Measurements from ENCODE around the gene RAPGEF5. TPM values are rescaled to one million over a fixed set of nuclear protein-coding genes. Genes with fewer than 3 reads are reported as not detected.

Gene RAPGEF5
- polyA plus RNA-seq, 2 donors = 6.6 to 6.7 TPM

GRCh38 chr7:22150221-22150620 is 206.7 kb downstream of the RAPGEF5 start:
- Histone ChIP-seq H3K36me3 (ENCODE audit: control insufficient read depth in 2 of 2, insufficient read depth in 2 of 2, low read length in 1 of 2) (peaks cover 7 to 13% of the 10 kb centered on the region in 2 donors), H3K9me3 (ENCODE audit: control insufficient read depth in 2 of 2, insufficient read depth in 1 of 2, low read depth in 1 of 2, low read length in 1 of 2) (no peaks in the 10 kb centered on the region), H3K27ac (ENCODE audit: low read depth in 2 of 2, low read length in 1 of 2) (no peak overlapping the region), H3K4me1 (ENCODE audit: control insufficient read depth in 2 of 2, insufficient read depth in 2 of 2, low read length in 1 of 2) (no peaks in the 10 kb centered on the region), H3K4me3 (ENCODE audit: low read depth in 1 of 2, low read length in 2 of 2) (no peak overlapping the region), H3K27me3 (ENCODE audit: control insufficient read depth in 1 of 2, insufficient read depth in 2 of 2, low read length in 2 of 2) (no peaks in the 10 kb centered on the region)
- WGBS, 2 donors = 47 to 52% methylated on average over 5 of the region's 5 CpGs

- Histone ChIP-seq H3K27me3 (ENCODE audit: control insufficient read depth in 1 of 2, insufficient read depth in 2 of 2, low read length in 2 of 2) (no peaks in the 10 kb centered on the region), H3K9me3 (ENCODE audit: control insufficient read depth in 2 of 2, insufficient read depth in 1 of 2, low read depth in 1 of 2, low read length in 1 of 2) (no peaks in the 10 kb centered on the region), H3K36me3 (ENCODE audit: control insufficient read depth in 2 of 2, insufficient read depth in 2 of 2, low read length in 1 of 2) (peaks cover 4 to 15% of the 10 kb centered on the region in 2 donors), H3K4me3 (ENCODE audit: low read depth in 1 of 2, low read length in 2 of 2) (no peak overlapping the region), H3K27ac (ENCODE audit: low read depth in 2 of 2, low read length in 1 of 2) (no peak overlapping the region), H3K4me1 (ENCODE audit: control insufficient read depth in 2 of 2, insufficient read depth in 2 of 2, low read length in 1 of 2) (no peaks in the 10 kb centered on the region)
- WGBS, 2 donors = 65 to 71% methylated on average over 3 of the region's 3 CpGs
Measured at GRCh38 chr7:22147868-22148267, 209.1 kb downstream of the RAPGEF5 start.

- H3K27ac ChIP-seq (ENCODE audit: low read depth in 2 of 2, low read length in 1 of 2) = no peak overlapping the region
- H3K27me3 ChIP-seq (ENCODE audit: control insufficient read depth in 1 of 2, insufficient read depth in 2 of 2, low read length in 2 of 2) = no peaks in the 10 kb centered on the region
- 48 to 53% methylated on average over 10 of the region's 10 CpGs for WGBS, 2 donors
- no peak overlapping the region for H3K4me3 ChIP-seq (ENCODE audit: low read depth in 1 of 2, low read length in 2 of 2)
- H3K9me3 ChIP-seq (ENCODE audit: control insufficient read depth in 2 of 2, insufficient read depth in 1 of 2, low read depth in 1 of 2, low read length in 1 of 2) = no peaks in the 10 kb centered on the region
- no peaks in the 10 kb centered on the region for H3K4me1 ChIP-seq (ENCODE audit: control insufficient read depth in 2 of 2, insufficient read depth in 2 of 2, low read length in 1 of 2)
- peaks cover 4 to 15% of the 10 kb centered on the region in 2 donors for H3K36me3 ChIP-seq (ENCODE audit: control insufficient read depth in 2 of 2, insufficient read depth in 2 of 2, low read length in 1 of 2)
Measured at GRCh38 chr7:22146961-22147512, 209.9 kb downstream of the RAPGEF5 start.

- H3K4me3 ChIP-seq (ENCODE audit: low read depth in 1 of 2, low read length in 2 of 2) = no peak overlapping the region
- H3K36me3 ChIP-seq (ENCODE audit: control insufficient read depth in 2 of 2, insufficient read depth in 2 of 2, low read length in 1 of 2) = peaks cover 4 to 12% of the 10 kb centered on the region in 2 donors
- no peaks in the 10 kb centered on the region for H3K4me1 ChIP-seq (ENCODE audit: control insufficient read depth in 2 of 2, insufficient read depth in 2 of 2, low read length in 1 of 2)
- no peaks in the 10 kb centered on the region for H3K9me3 ChIP-seq (ENCODE audit: control insufficient read depth in 2 of 2, insufficient read depth in 1 of 2, low read depth in 1 of 2, low read length in 1 of 2)
- no peak overlapping the region for H3K27ac ChIP-seq (ENCODE audit: low read depth in 2 of 2, low read length in 1 of 2)
- WGBS, 2 donors = 80 to 81% methylated on average over 5 of the region's 5 CpGs
- no peaks in the 10 kb centered on the region for H3K27me3 ChIP-seq (ENCODE audit: control insufficient read depth in 1 of 2, insufficient read depth in 2 of 2, low read length in 2 of 2)
Measured at GRCh38 chr7:22144950-22145349, 212.0 kb downstream of the RAPGEF5 start.

DNA sequence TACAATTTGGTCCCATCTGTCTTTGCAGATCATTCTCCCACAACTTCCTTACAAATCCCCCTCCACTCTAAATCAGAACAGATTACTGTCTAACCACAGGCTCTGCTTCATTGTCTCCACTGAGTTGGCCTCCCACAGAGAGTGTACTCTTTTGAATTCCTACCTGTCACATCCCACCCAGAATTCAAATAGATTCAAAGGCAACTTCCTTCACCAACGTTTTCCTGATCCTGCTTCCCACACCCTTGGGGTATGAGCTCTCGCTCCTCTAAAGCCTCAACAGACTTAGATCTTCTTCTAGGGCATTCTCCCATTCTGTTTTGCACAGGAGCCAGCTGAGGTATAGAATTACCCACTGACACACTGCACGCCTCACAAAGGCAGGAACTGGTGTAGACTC is 213.5 kb downstream of the RAPGEF5 start:
- Histone ChIP-seq H3K4me1 (ENCODE audit: control insufficient read depth in 2 of 2, insufficient read depth in 2 of 2, low read length in 1 of 2) (no peaks in the 10 kb centered on the region), H3K36me3 (ENCODE audit: control insufficient read depth in 2 of 2, insufficient read depth in 2 of 2, low read length in 1 of 2) (peaks cover 4 to 12% of the 10 kb centered on the region in 2 donors), H3K27me3 (ENCODE audit: control insufficient read depth in 1 of 2, insufficient read depth in 2 of 2, low read length in 2 of 2) (no peaks in the 10 kb centered on the region), H3K27ac (ENCODE audit: low read depth in 2 of 2, low read length in 1 of 2) (no peak overlapping the region), H3K9me3 (ENCODE audit: control insufficient read depth in 2 of 2, insufficient read depth in 1 of 2, low read depth in 1 of 2, low read length in 1 of 2) (no peaks in the 10 kb centered on the region), H3K4me3 (ENCODE audit: low read depth in 1 of 2, low read length in 2 of 2) (no peak overlapping the region)
- 71 to 78% methylated on average over 3 of the region's 3 CpGs for WGBS, 2 donors

GRCh38 chr7:22142572-22142971 is 214.4 kb downstream of the RAPGEF5 start:
- peaks cover 4 to 12% of the 10 kb centered on the region in 2 donors for H3K36me3 ChIP-seq (ENCODE audit: control insufficient read depth in 2 of 2, insufficient read depth in 2 of 2, low read length in 1 of 2)

DNA sequence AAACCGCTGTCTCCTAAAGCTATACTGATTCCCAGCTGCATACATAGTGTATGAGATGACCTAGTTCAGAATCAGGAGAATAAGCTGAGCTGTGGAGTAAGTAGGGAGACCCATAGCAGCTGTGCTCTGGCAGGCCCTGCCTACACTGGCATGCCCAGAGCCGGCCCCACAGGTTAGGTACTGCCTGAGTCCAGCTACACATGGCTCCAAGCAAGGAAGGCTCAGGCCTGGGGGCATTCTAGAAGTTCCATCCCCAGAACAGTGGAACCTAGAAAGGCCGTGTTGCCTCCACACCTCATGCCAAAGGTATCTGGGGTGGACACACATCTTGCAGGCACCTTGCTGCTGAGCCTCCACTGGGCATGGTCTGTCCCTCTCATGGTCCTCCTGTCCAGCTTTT is 215.6 kb downstream of the RAPGEF5 start:
- Histone ChIP-seq H3K27ac (ENCODE audit: low read depth in 2 of 2, low read length in 1 of 2) (no peak overlapping the region), H3K4me3 (ENCODE audit: low read depth in 1 of 2, low read length in 2 of 2) (no peak overlapping the region), H3K9me3 (ENCODE audit: control insufficient read depth in 2 of 2, insufficient read depth in 1 of 2, low read depth in 1 of 2, low read length in 1 of 2) (no peaks in the 10 kb centered on the region), H3K27me3 (ENCODE audit: control insufficient read depth in 1 of 2, insufficient read depth in 2 of 2, low read length in 2 of 2) (no peaks in the 10 kb centered on the region), H3K4me1 (ENCODE audit: control insufficient read depth in 2 of 2, insufficient read depth in 2 of 2, low read length in 1 of 2) (no peaks in the 10 kb centered on the region), H3K36me3 (ENCODE audit: control insufficient read depth in 2 of 2, insufficient read depth in 2 of 2, low read length in 1 of 2) (peaks cover 4 to 12% of the 10 kb centered on the region in 2 donors)
- 90 to 91% methylated on average over 3 of the region's 3 CpGs for WGBS, 2 donors

More at GRCh38 chr7:22142572-22142971, 214.4 kb downstream of the RAPGEF5 start:
- Histone ChIP-seq H3K9me3 (ENCODE audit: control insufficient read depth in 2 of 2, insufficient read depth in 1 of 2, low read depth in 1 of 2, low read length in 1 of 2) (no peaks in the 10 kb centered on the region), H3K4me3 (ENCODE audit: low read depth in 1 of 2, low read length in 2 of 2) (no peak overlapping the region), H3K27ac (ENCODE audit: low read depth in 2 of 2, low read length in 1 of 2) (no peak overlapping the region), H3K4me1 (ENCODE audit: control insufficient read depth in 2 of 2, insufficient read depth in 2 of 2, low read length in 1 of 2) (no peaks in the 10 kb centered on the region), H3K27me3 (ENCODE audit: control insufficient read depth in 1 of 2, insufficient read depth in 2 of 2, low read length in 2 of 2) (no peaks in the 10 kb centered on the region)
- 58 to 67% methylated on average over 3 of the region's 3 CpGs for WGBS, 2 donors

- H3K36me3 ChIP-seq (ENCODE audit: control insufficient read depth in 2 of 2, insufficient read depth in 2 of 2, low read length in 1 of 2) = peaks cover 4 to 12% of the 10 kb centered on the region in 2 donors
- H3K4me1 ChIP-seq (ENCODE audit: control insufficient read depth in 2 of 2, insufficient read depth in 2 of 2, low read length in 1 of 2) = no peaks in the 10 kb centered on the region
- H3K27ac ChIP-seq (ENCODE audit: low read depth in 2 of 2, low read length in 1 of 2) = no peak overlapping the region
- no peaks in the 10 kb centered on the region for H3K27me3 ChIP-seq (ENCODE audit: control insufficient read depth in 1 of 2, insufficient read depth in 2 of 2, low read length in 2 of 2)
- no peak overlapping the region for H3K4me3 ChIP-seq (ENCODE audit: low read depth in 1 of 2, low read length in 2 of 2)
- no peaks in the 10 kb centered on the region for H3K9me3 ChIP-seq (ENCODE audit: control insufficient read depth in 2 of 2, insufficient read depth in 1 of 2, low read depth in 1 of 2, low read length in 1 of 2)
- 70 to 71% methylated on average over 4 of the region's 4 CpGs for WGBS, 2 donors
Measured at GRCh38 chr7:22140578-22140977, 216.4 kb downstream of the RAPGEF5 start.

DNA sequence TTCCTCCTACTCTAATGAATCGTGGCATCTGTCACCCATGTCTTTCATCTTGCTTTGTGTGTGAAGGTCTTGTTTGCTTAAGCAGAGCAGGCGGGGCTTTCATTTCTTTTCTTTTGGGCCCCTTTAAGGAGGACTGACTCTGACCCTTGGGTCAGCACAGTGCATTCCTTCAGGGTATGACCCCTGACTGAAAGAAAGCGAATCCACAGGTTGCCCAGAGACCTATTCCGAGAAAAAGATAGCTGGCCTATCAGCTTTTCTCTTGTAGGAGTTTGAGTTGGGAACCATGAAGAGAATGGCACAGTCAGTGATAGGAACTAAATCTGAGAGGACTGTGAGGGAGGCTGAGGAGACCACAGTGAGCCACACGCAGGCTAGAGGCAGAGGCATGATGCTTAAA is 218.1 kb downstream of the RAPGEF5 start:
- Histone ChIP-seq H3K9me3 (ENCODE audit: control insufficient read depth in 2 of 2, insufficient read depth in 1 of 2, low read depth in 1 of 2, low read length in 1 of 2) (no peaks in the 10 kb centered on the region), H3K4me3 (ENCODE audit: low read depth in 1 of 2, low read length in 2 of 2) (no peak overlapping the region), H3K27me3 (ENCODE audit: control insufficient read depth in 1 of 2, insufficient read depth in 2 of 2, low read length in 2 of 2) (no peaks in the 10 kb centered on the region), H3K36me3 (ENCODE audit: control insufficient read depth in 2 of 2, insufficient read depth in 2 of 2, low read length in 1 of 2) (peaks cover 0 to 11% of the 10 kb centered on the region in 2 donors), H3K27ac (ENCODE audit: low read depth in 2 of 2, low read length in 1 of 2) (no peak overlapping the region), H3K4me1 (ENCODE audit: control insufficient read depth in 2 of 2, insufficient read depth in 2 of 2, low read length in 1 of 2) (no peaks in the 10 kb centered on the region)
- WGBS, 2 donors = 84 to 86% methylated on average over 5 of the region's 5 CpGs

GRCh38 chr7:22138106-22138505 is 218.8 kb downstream of the RAPGEF5 start:
- Histone ChIP-seq H3K36me3 (ENCODE audit: control insufficient read depth in 2 of 2, insufficient read depth in 2 of 2, low read length in 1 of 2) (peaks cover 0 to 11% of the 10 kb centered on the region in 2 donors), H3K27ac (ENCODE audit: low read depth in 2 of 2, low read length in 1 of 2) (no peak overlapping the region), H3K9me3 (ENCODE audit: control insufficient read depth in 2 of 2, insufficient read depth in 1 of 2, low read depth in 1 of 2, low read length in 1 of 2) (no peaks in the 10 kb centered on the region), H3K4me3 (ENCODE audit: low read depth in 1 of 2, low read length in 2 of 2) (no peak overlapping the region), H3K27me3 (ENCODE audit: control insufficient read depth in 1 of 2, insufficient read depth in 2 of 2, low read length in 2 of 2) (no peaks in the 10 kb centered on the region), H3K4me1 (ENCODE audit: control insufficient read depth in 2 of 2, insufficient read depth in 2 of 2, low read length in 1 of 2) (no peaks in the 10 kb centered on the region)
- 79 to 80% methylated on average over 5 of the region's 5 CpGs for WGBS, 2 donors
